Suppressor macrophage treated with lipopolysaccharide for 4 hours (primary cell): ENCODE results near the gene CX3CL1.
A peak's percentile ranks its signal among the peaks of the same experiment; 100 is the strongest.
"Not testable (repeated sequence)": the region's sequence is repeated elsewhere in the genome, so short reads cannot be mapped to it uniquely, and the experiment has no call there.

Source experiments
- DNase-seq: peaks from one replicate; pipeline ENCODE4 v3.0.0-alpha.2; 2020

The CX3CL1 gene

DNA sequence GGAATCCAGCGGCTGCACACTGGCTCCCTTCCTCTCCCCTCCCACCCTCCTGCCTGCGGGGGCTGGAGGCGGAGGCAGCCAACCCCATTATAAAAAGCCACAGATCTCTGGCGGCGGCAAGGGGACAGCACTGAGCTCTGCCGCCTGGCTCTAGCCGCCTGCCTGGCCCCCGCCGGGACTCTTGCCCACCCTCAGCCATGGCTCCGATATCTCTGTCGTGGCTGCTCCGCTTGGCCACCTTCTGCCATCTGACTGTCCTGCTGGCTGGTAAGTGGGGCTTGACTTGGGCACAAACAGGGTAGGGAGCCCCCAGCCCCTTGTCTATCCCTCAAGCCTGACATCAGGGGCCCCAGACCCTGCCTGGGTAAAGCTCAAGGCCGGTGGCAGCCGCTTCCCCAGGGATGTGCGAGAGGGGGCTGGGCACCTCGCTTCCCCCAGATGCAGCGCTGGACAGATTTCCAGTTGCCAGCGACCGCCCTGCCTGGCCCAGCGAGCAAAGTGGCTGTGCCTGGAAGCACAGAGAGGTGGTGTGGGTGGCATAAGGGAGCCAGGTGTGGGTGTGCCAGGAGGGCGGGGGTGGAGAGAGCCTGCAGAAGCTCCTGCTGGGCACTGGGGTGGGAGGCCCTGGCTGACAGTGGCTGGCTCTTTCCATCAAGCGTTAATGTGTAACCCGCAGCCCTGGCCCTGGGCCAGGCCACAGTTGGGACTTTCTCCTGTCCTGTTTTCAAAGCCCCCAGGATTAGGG lies at the start of gene CX3CL1:
Gene CX3CL1, plus strand, starts transcription at position 119 of the 745 bp plus-strand sequence. Its CDS starts 79 bp downstream, at position 198.
- no peak for DNase-seq

DNA sequence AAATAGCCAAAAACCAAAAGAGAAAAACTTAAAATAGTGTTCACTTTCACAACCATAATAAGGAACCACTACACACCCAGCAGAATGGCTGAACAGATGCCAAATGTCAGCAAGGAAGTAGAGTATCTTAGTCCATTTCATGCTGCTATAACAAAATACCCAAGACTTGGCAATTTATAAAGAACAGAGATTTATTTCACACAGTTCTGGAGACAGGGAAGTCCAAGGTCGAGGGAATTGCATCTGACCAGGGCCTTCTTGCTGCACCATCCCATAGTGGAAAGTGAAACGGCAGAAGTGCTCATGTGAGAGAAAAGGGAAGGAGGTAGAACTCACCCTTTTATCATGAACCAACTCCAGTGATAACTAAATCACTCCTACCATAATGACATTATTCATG lies 47.5 kb upstream of the CX3CL1 start:
- peak; percentile 84 for DNase-seq

DNA sequence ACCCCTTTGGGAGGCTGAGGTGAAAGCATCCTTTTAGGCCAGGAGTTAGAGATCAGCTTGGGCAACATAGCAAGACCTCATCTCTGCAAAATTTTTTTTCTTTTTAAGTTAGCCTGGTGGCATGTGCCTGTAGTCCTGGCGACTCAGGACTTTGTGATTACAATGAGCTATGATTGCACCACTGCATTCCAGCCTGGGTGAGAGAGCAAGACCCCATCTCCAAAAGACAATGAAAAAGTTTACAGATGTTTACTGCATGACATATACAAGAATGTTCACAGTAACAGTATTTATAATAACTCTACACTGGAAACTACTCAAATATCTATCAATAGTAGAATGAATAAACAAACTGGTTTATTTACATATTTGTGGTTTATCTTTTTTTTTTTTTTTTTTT lies 46.8 kb upstream of the CX3CL1 start:
- no peak for DNase-seq

DNA sequence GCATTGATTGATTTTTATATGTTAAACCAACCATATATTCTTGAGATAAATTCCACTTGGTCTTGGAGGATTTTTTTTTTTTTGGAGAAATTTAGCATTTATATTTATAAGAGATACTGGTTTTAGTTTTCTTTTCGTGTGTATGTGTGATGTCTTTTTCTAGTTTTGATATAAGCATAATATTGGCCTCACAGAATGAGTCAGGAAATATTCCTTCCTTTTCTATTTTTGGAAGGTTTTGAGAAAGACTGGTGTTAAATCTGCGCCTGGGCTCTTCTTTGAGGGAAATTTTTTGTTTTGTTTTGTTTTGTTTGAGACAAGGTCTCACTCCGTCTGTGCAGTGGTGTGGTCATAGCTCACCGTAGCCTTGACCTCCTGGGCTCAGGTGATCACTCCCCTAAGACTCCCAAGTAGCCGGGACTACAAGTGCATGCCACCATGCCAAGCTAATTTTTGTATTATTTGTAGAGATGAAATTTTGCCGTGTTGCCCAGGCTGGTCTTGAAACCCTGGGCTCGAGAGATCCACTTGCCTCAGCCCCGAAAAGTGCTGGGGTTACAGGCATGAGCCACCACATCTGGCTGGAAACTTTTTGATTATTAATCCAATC lies 42.5 kb upstream of the CX3CL1 start:
- DNase-seq, result no peak

DNA sequence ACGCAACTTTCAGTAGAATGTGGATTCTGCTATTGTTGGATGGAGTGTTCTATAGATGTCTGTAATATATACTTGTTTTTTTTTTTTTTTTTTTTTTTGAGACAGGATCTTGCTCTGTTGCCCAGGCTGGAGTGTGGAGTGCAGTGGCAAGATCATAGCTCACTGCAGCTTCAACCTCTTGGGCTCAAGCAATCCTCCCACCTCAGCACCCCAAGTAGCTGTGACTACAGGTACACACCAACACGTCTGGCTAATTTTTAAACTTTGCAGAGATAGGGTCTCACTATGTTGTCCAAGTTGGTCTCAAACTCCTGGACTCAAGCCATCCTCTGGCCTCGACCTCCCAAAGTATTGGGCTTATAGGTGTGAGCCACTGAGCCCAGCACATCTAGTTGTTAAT lies 40.9 kb upstream of the CX3CL1 start:
- no peak for DNase-seq

- DNase-seq, result no peak
Observed at GRCh38 chr16:57333402-57333801, 38.9 kb upstream of the CX3CL1 start.

GRCh38 chr16:57335366-57335765 lies 36.9 kb upstream of the CX3CL1 start:
- DNase-seq, result peak; percentile 49

DNA sequence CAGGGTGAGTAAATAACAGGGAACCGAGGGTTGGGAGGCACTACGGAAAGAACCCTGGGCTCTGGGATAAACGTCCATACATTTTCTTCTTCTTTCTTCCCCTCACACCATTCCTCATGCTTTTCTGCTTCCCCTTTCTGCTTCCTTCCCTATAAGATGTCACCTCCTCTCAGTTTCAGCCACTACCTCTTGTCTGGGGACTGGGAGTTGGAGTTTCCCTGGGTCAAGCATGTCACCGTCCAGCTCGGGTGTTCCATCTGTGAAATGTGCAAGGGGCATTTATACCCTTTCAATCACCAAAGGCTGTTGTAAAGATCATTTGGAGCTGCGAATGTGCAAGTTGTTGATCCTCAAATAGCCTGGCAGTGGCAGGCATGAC lies 31.2 kb upstream of the CX3CL1 start:
- DNase-seq, result peak; percentile 81

DNA sequence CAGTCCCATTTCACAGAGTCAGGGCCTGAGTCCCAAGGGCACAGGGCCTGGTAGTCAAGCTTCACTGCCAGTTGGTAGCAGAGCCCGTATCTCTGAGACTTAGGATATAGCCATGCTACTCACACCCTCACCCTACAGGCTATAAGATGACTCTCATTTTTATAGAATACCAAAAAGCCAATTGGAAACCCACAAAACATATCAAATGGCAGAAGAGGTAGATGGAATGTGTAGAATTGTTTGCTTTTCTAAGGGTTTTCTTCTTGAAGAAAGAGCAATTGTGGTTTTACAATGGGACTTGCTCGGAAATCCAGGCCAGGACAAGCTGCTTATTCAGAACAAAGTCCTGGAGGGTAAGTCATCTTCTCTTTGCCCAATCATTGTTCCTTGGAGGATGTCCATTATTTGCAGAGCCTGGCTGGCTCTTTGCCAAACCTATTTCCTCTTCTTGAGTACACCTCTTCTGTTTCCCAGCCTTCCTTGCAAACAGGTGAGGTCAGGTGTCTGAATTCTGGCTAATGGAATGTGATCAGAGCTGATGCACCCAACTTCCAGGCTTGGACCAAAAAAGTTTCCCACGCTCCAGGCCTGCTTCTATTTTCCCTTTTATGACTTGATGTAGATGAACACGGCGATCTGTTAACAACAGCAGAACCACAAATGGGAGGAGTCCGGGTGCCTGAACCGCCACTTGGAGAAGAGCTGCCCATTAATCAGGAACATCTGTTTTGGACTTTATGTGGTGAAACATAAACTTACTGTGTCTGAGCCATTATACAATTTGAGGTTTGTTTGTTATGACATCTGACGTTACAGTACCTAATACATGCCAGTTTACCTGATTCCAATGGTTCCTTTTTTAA lies 30.6 kb upstream of the CX3CL1 start:
- peak; percentile 33 for DNase-seq

DNA sequence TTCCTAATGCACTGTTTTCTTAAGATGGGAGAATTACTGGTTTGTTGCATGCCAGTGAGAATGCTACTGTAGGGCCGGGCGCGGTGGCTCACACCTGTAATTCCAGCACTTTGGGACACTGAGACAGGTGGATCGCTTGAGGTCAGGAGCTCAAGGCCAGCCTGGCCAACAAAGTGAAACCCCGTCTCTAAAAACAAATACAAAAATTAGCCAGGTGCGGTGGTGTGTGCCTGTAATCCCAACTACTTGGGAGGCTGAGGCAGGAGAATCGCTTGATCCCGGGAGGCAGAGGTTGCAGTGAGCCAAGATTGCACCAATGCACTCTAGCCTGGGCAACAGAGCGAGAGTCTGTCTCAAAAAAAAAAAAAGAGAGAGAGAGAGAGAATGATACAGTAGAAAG lies 29.7 kb upstream of the CX3CL1 start:
- DNase-seq, result not testable (repeated sequence)

DNA sequence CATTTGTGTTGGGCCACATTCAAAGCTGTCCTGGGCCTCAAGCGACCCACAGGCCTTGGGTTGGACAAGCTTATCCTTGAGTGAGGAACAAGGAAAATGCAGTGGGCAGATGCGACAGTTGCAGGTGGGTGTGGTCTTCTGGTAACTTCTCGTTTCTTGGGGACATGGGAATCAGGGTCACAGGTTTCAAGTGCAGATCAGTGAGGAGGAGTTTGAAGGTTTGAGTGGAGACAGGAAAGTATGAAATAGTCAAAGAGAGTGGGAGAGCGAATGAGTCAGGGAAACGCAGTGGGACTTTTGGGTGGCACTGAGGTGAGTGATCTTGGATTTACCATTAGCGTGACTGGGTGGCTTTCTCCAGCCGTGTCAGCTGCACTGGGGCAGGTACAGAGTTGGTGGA lies 29.1 kb upstream of the CX3CL1 start:
- peak; percentile 78 for DNase-seq

GRCh38 chr16:57344094-57344493 lies 28.2 kb upstream of the CX3CL1 start:
- DNase-seq, result not testable (repeated sequence)

DNA sequence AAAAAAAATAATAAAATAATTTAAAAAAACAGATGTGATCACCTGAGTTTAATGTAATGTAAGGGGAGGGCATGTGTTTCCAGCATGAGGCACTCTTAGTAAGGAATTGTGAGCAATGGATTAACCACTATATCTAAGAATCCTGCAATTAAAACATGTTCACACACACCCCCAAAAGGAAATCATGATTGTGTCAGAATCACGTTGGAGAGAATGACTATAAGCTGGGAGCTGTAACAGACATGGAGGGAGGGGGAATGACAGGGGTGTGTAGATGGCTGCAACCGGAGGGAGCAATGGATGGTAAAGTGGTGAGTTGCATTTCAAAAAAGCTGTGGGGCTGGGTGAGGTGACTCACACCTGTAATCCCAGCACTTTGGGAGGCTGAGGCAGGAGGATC lies 27.3 kb upstream of the CX3CL1 start:
- DNase-seq, result peak; percentile 37

DNA sequence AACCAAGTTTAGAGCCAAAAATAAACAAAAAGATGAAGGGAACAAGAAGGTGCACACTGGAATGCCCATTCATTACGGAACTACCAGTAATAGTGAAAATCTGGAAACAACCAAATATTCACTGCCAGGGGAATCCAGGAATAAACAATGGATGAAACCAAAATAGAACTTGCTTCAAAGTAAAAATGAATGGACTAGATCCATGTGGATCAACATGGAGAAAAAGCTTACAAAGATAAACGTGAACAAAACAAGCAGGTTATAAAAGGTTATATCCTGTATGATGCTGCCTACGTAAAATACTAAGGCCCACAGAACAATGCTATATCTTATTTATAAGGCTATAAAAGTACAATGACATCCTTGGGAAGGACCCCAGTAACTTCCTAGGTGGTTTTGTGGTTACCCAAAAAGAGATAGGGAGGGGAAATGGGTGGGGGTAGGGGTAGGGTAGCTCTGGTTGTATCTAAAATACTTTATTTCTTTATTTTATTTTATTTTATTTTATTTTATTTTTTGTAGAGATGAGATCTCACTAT lies 26.6 kb upstream of the CX3CL1 start:
- DNase-seq, result no peak

GRCh38 chr16:57347858-57348257 lies 24.4 kb upstream of the CX3CL1 start:
- no peak for DNase-seq

GRCh38 chr16:57348327-57348726 lies 24.0 kb upstream of the CX3CL1 start:
- peak; percentile 48 for DNase-seq

GRCh38 chr16:57349212-57350031 lies 22.9 kb upstream of the CX3CL1 start:
- DNase-seq, result peak; percentile 76

- no peak for DNase-seq
Observed at GRCh38 chr16:57352636-57353047, 19.6 kb upstream of the CX3CL1 start.

DNA sequence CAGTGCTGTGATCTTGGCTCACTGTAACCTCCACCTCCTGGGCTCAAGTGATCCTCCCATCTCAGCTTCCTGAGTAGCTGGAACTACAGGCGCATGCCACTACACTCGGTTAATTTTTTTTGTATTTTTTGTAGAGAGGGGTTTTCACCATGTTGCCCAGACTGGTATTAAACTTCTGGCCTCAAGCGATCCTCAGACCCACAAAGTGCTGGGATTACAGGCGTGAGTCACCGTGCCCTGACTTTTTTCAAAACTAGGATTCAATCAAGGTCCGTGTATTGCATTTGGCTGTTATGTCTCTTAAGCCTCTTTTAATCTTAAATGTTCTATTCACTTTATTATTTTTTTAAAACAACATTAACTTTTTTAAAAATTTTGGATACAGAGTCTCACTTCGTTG lies 18.0 kb upstream of the CX3CL1 start:
- DNase-seq, result no peak

GRCh38 chr16:57355898-57356414 lies 16.3 kb upstream of the CX3CL1 start:
- no peak for DNase-seq

DNA sequence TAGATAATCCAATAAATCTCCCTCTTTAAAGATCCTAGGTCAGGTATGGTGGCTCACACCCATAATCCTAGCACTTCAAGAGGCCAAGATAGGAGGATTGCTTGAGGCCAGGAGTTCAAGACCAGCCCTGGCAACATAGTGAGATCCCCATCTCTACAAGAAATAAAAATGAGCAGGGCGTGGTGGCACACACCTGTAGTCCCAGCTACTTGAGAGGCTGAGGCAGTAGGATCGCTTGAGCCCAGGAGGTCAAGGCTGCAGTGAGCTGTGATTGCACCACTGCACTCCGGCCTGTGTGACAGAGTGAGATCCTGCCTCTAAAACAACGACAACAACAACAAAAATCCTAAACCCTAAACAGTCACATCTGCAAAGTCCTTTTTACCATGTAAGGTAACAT lies 15.7 kb upstream of the CX3CL1 start:
- no peak for DNase-seq
